Glutamatergic neuron (in vitro differentiated cells): ENCODE measurements around the gene DNAJC5G. TPM values are rescaled to one million over a fixed set of nuclear protein-coding genes. Genes with fewer than 3 reads are reported as not detected.
A peak's percentile ranks its signal among the peaks of the same experiment; 100 is the strongest.
"Not testable (repeated sequence)": the region's sequence is repeated elsewhere in the genome, so short reads cannot be mapped to it uniquely, and the experiment has no call there.

Source experiments
- DNase-seq: peaks from one replicate; pipeline ENCODE4 v3.0.0; 2022
- H3K27ac Mint-ChIP-seq: one replicate; pipeline ENCODE4 v1.8.0; 2020; ENCODE audit warnings: mild to moderate bottlenecking, mixed read lengths, inconsistent platforms; ENCODE audit not compliant: unreplicated experiment
- H3K27me3 Mint-ChIP-seq: one replicate; pipeline ENCODE4 v1.8.0; 2020; ENCODE audit warnings: mild to moderate bottlenecking, moderate library complexity, mixed read lengths, inconsistent platforms; ENCODE audit not compliant: unreplicated experiment
- H3K36me3 Mint-ChIP-seq: one replicate; pipeline ENCODE4 v1.8.0; 2020; ENCODE audit warnings: mild to moderate bottlenecking, mixed read lengths, inconsistent platforms; ENCODE audit not compliant: unreplicated experiment
- H3K4me1 Mint-ChIP-seq: one replicate; pipeline ENCODE4 v1.8.0; 2020; ENCODE audit warnings: mild to moderate bottlenecking, low read depth, mixed read lengths, inconsistent platforms; ENCODE audit not compliant: unreplicated experiment
- H3K4me3 Mint-ChIP-seq: one replicate; pipeline ENCODE4 v1.8.0; 2020; ENCODE audit warnings: mild to moderate bottlenecking, mixed read lengths, inconsistent platforms; ENCODE audit not compliant: unreplicated experiment
- H3K9me3 Mint-ChIP-seq: one replicate; pipeline ENCODE4 v1.8.0; 2020; ENCODE audit warnings: mild to moderate bottlenecking, moderate library complexity, mixed read lengths, inconsistent platforms; ENCODE audit not compliant: unreplicated experiment
- total RNA-seq: library from RNA; stranded (reverse); fragmentation: NEBNext Ultra II Directional; extraction: Animal tissue kit (Norgen Biotek cat#: 25700); gene quantifications from one replicate; pipeline ENCODE4 v1.2.1, GENCODE V29; 2021; ENCODE audit not compliant: unreplicated experiment
- TF ChIP-seq, protein P1 (sequence below): fragments of 200-600 bp; sonication (generic); IDR thresholded peaks from one replicate; pipeline ENCODE4 v1.5.0; 2021; ENCODE audit not compliant: partially characterized antibody, unreplicated experiment

The DNAJC5G gene
- total RNA-seq, 1 donor from 2014 or later, result not detected

DNA sequence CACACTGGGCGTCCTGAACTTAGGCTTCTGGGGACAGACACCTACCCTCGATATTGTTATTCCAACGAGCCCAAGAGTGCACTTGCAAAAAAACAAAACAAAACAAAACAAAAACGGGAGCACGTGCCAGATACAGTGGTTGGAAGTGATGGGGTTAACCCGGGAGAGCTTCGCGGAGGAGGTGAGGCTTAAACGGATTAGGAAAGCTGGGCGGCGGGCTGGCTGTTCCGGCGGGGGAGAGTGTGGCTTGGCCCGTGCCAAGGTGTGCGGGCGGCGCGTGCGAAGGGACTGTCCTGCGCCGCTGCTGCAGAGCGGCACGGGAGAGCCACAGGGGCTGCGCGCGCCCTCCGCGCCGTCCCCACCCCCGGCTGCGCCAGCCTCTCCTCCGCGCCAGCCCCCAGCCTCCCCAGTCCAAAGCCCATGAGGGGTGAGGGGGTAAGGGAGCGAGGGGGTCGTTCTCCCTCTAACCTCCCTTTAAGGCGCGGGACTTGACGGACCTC is 10.9 kb upstream of the DNAJC5G start:
- Mint-ChIP-seq H3K4me1 (peaks cover 11% of the 10 kb centered on the region), H3K4me3 (peak overlapping the region; percentile 79), H3K27me3 (peaks cover 27% of the 10 kb centered on the region), H3K27ac (no peak overlapping the region), H3K36me3 (peaks cover 5% of the 10 kb centered on the region), H3K9me3 (peaks cover 4% of the 10 kb centered on the region)
- no peak for DNase-seq
- TF ChIP-seq, protein P1, sequence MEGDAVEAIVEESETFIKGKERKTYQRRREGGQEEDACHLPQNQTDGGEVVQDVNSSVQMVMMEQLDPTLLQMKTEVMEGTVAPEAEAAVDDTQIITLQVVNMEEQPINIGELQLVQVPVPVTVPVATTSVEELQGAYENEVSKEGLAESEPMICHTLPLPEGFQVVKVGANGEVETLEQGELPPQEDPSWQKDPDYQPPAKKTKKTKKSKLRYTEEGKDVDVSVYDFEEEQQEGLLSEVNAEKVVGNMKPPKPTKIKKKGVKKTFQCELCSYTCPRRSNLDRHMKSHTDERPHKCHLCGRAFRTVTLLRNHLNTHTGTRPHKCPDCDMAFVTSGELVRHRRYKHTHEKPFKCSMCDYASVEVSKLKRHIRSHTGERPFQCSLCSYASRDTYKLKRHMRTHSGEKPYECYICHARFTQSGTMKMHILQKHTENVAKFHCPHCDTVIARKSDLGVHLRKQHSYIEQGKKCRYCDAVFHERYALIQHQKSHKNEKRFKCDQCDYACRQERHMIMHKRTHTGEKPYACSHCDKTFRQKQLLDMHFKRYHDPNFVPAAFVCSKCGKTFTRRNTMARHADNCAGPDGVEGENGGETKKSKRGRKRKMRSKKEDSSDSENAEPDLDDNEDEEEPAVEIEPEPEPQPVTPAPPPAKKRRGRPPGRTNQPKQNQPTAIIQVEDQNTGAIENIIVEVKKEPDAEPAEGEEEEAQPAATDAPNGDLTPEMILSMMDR, result no peak

DNA sequence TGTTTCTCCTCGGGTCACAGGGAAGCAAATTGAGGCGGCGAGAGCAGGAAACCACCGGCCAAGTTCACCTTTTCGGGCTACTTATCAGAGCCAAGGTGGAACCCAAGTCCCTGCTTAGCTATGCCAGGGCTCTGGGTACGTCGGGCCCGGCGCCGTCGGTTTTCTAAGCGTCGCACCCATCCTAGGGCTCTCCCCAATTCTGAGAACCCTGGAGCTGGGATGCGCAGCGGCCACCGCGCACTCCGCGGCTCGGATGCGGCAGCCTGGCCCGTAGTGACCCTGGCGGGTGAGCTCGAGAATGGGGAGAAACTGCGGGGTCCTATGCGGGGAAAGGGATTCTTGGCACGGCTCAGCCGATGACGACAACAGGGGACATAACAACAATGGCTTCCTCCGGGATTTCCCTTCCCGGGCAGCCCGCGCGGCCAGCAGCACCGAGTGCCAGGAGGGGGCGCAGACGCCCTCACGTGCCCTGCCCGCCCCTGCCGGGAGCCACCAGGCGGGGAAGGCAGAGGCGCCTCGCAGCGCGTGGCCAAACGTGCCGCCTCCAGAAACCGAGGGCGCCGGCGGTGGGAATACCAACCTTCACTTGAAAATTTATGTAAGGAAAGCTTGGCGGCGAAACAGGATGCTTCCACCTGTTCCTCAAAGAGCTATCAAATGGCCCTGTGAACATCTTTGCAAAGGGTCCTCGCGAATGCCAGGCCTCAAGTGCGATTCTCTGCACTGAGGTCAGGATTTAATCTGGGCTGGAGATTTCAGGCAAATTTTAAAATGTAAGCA is 10.3 kb upstream of the DNAJC5G start:
- Mint-ChIP-seq H3K4me3 (peak overlapping the region; percentile 81), H3K36me3 (peaks cover 5% of the 10 kb centered on the region), H3K27me3 (peaks cover 25% of the 10 kb centered on the region), H3K27ac (peak overlapping the region; percentile 39), H3K9me3 (peaks cover 4% of the 10 kb centered on the region), H3K4me1 (peaks cover 11% of the 10 kb centered on the region)
- TF ChIP-seq, protein P1, result peak; percentile 57
- DNase-seq, result peak; percentile 87

DNA sequence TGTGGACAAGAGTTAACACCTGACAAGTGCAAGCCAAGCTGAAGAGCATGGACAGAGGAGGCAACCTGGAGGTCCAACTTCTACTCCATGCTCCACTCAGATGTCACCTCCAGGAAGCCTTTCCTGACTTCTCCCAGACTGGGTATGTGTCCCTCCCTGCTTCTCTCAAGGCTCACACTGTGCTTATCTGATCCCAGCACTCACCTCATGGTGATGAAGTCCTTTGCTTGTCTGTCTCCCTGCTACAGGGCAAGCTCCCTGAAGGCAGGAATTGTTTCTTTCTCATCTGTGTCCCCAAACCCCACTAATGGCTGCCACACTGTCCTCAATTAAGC is 9.7 kb upstream of the DNAJC5G start:
- peaks cover 11% of the 10 kb centered on the region for H3K4me1 Mint-ChIP-seq
- peaks cover 24% of the 10 kb centered on the region for H3K27me3 Mint-ChIP-seq
- H3K9me3 Mint-ChIP-seq, result peaks cover 4% of the 10 kb centered on the region
- DNase-seq, result no peak
- no peak overlapping the region for H3K27ac Mint-ChIP-seq
- TF ChIP-seq, protein P1, result no peak
- H3K36me3 Mint-ChIP-seq, result peaks cover 5% of the 10 kb centered on the region
- peak overlapping the region; percentile 59 for H3K4me3 Mint-ChIP-seq

- H3K36me3 Mint-ChIP-seq, H3K4me1 Mint-ChIP-seq, H3K9me3 Mint-ChIP-seq, H3K27ac Mint-ChIP-seq, H3K4me3 Mint-ChIP-seq, DNase-seq: not testable (repeated sequence)
- peaks cover 13% of the 10 kb centered on the region for H3K27me3 Mint-ChIP-seq
These were observed 6.9 kb upstream of the DNAJC5G start for GRCh38 chr2:27268296-27268695.

DNA sequence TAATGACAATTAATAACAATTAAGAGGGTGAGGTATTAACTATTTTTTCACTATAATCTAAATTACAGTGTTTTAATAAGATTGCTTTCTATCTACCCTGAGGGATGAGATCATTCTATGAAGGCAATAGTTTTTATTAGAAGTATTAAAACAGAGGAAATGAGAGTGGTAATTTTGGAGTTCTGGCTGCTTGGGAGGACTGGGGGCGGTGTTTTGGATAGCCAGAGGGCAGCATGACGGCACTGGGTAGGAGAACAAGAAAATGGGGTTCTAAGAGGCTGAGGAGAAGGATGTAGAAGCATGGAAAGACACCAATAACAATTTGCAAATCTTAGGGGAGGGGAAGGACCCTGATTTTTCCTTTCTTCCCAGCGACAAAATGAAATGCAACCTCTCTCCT is 5.1 kb upstream of the DNAJC5G start:
- no peaks in the 10 kb centered on the region for H3K36me3 Mint-ChIP-seq
- peaks cover 3% of the 10 kb centered on the region for H3K9me3 Mint-ChIP-seq
- H3K4me1 Mint-ChIP-seq, result no peaks in the 10 kb centered on the region
- H3K27ac Mint-ChIP-seq, result no peak overlapping the region
- no peak overlapping the region for H3K4me3 Mint-ChIP-seq
- H3K27me3 Mint-ChIP-seq, result peaks cover 5% of the 10 kb centered on the region
- TF ChIP-seq, protein P1, result no peak
- no peak for DNase-seq
